Measurements from ENCODE around the gene DNAH10. TPM values are rescaled to one million over a fixed set of nuclear protein-coding genes. Genes with fewer than 3 reads are reported as not detected.
"Not testable (repeated sequence)": the region's sequence is repeated elsewhere in the genome, so short reads cannot be mapped to it uniquely, and the experiment has no call there.

The DNAH10 gene
- total RNA-seq, 4 donors from 2014 or later = 0.14 to 0.20 TPM; not detected in 2

DNA sequence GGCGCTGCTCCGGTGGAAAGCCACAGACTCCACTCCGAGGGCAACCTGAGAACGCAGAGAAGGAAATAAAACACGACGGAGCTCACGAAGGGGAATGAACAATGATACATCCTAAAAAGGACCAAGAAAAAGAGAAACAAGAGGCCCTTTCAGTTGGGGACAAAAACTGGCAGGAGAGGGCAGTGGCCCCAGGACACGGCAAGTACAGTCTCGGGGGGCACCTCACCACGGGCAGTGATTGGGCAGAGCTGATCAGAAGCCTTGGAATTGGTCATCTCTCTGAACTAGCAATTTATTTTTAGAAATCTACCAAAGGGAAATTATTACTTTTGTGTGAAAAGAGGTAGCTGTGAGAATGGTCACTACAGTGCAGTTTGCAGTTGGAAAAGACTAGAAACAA, 182.6 kb downstream of the DNAH10 start:
- Histone ChIP-seq H3K27me3 (no peaks in the 10 kb centered on the region), H3K36me3 (peaks cover 0 to 12% (median 0%) of the 10 kb centered on the region in 4 donors), H3K9me3 (no peaks in the 10 kb centered on the region), H3K27ac (no peak overlapping the region), H3K4me1 (no peaks in the 10 kb centered on the region), H3K4me3 (no peak overlapping the region)
- no peak for DNase-seq
- intact Hi-C loops (cut with DNase I; ENCODE audit: low total_unique reads) (no loop called here), in situ Hi-C loops (cut with MboI; ENCODE audit: low pct_ligation_motif_present in 1 of 4, low pct_unique_long_range_greater_than_20kb in 1 of 4, low sequenced_read_pairs in 3 of 4) (no loop called here)
- TF ChIP-seq POLR2AphosphoS5 (IDR thresholded peaks at IDR 0.05) (no peak), CTCF (IDR thresholded peaks at IDR 0.05) (no peak), EP300 (IDR thresholded peaks at IDR 0.05; ENCODE audit: low read depth) (no peak), POLR2A (IDR thresholded peaks at IDR 0.05) (no peak)
- 83 to 87% methylated on average over 3 to 10 of the region's 10 CpGs for WGBS, 2 donors (ENCODE audit: low coverage in 1 of 2)

DNA sequence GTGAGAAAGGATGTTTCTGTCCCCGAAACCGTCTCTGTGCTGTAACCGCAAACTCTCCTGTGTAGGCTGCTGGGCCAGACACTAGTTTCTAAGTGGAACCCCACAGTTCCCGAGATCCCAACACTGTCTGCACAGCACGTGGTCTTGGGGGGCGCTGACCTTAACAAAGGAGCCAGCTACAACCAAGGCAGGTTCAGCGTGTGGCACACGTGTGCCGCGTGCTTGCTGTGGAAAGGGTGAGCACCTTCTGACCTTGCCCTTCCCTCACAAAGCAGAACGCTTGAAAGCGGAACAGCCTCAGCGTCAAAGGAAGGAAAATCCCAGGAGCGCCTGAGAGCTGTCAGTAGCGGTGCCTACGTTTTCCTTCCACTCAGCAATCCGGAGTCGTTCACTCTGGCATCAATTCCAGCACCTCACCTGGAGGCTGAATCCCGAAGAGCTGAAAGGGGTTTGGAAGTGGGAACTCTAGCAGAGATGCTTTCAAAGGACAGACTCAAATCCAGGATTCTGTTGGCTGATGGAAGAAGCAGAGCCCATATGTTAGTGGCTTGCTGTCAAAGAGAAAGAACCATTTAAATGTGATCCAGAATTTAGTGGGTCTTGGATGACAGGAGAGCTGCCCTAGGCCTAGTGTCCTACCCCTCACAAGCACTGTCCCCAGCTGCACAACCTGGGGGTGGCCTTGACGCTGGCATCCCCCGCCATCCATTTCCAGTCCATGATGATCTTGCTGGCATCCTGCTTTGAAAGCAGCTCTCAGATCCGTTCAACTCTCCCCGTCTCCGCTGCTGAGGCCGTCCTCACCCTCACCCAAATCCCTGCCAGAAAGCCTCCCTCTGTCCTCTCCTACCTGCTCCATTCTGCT, 183.4 kb downstream of the DNAH10 start:
- 79 to 92% methylated on average over 5 to 25 of the region's 25 CpGs for WGBS, 2 donors (ENCODE audit: low coverage in 1 of 2)
- Histone ChIP-seq H3K9me3 (no peaks in the 10 kb centered on the region), H3K36me3 (peaks cover 0 to 12% (median 0%) of the 10 kb centered on the region in 4 donors), H3K4me3 (no peak overlapping the region), H3K27me3 (no peaks in the 10 kb centered on the region), H3K27ac (no peak overlapping the region), H3K4me1 (no peaks in the 10 kb centered on the region)
- in situ Hi-C loops (cut with MboI; ENCODE audit: low pct_ligation_motif_present in 1 of 4, low pct_unique_long_range_greater_than_20kb in 1 of 4, low sequenced_read_pairs in 3 of 4) (no loop called here), intact Hi-C loops (cut with DNase I; ENCODE audit: low total_unique reads) (no loop called here)
- DNase-seq = no peak
- no peak for TF ChIP-seq POLR2AphosphoS5 (IDR thresholded peaks at IDR 0.05)
- TF ChIP-seq EP300 (IDR thresholded peaks at IDR 0.05; ENCODE audit: low read depth) = no peak
- no peak for TF ChIP-seq CTCF (IDR thresholded peaks at IDR 0.05)
- TF ChIP-seq POLR2A (IDR thresholded peaks at IDR 0.05) = no peak

GRCh38 chr12:123946152-123946515, 184.0 kb downstream of the DNAH10 start:
- TF ChIP-seq POLR2A (IDR thresholded peaks at IDR 0.05) (no peak), CTCF (IDR thresholded peaks at IDR 0.05) (no peak), EP300 (IDR thresholded peaks at IDR 0.05; ENCODE audit: low read depth) (no peak), POLR2AphosphoS5 (IDR thresholded peaks at IDR 0.05) (no peak)
- DNase-seq = no peak
- Histone ChIP-seq H3K27me3 (no peaks in the 10 kb centered on the region), H3K9me3 (no peaks in the 10 kb centered on the region), H3K4me1 (no peaks in the 10 kb centered on the region), H3K36me3 (peaks cover 0 to 12% (median 0%) of the 10 kb centered on the region in 4 donors), H3K27ac (no peak overlapping the region), H3K4me3 (no peak overlapping the region)
- in situ Hi-C loops (cut with MboI; ENCODE audit: low pct_ligation_motif_present in 1 of 4, low pct_unique_long_range_greater_than_20kb in 1 of 4, low sequenced_read_pairs in 3 of 4) = no loop called here
- intact Hi-C loops (cut with DNase I; ENCODE audit: low total_unique reads) = no loop called here
- 85% methylated on average over 8 of the region's 8 CpGs; no CpG with 5 or more reads in 1 of the 2 donors for WGBS, 2 donors (ENCODE audit: low coverage in 1 of 2)

- H3K27ac ChIP-seq; H3K4me3 ChIP-seq; H3K36me3 ChIP-seq; H3K4me1 ChIP-seq; intact Hi-C loops (cut with DNase I; ENCODE audit: low total_unique reads); H3K27me3 ChIP-seq; DNase-seq; H3K9me3 ChIP-seq; in situ Hi-C loops (cut with MboI; ENCODE audit: low pct_ligation_motif_present in 1 of 4, low pct_unique_long_range_greater_than_20kb in 1 of 4, low sequenced_read_pairs in 3 of 4): not testable (repeated sequence)
- WGBS, 2 donors (ENCODE audit: low coverage in 1 of 2) = 94% methylated on average over 33 of the region's 35 CpGs; no CpG with 5 or more reads in 1 of the 2 donors
Observed at GRCh38 chr12:123946516-123947505, 184.7 kb downstream of the DNAH10 start.

GRCh38 chr12:123947531-123947930, 185.4 kb downstream of the DNAH10 start:
- H3K4me1 ChIP-seq; H3K27me3 ChIP-seq; H3K36me3 ChIP-seq; intact Hi-C loops (cut with DNase I; ENCODE audit: low total_unique reads); in situ Hi-C loops (cut with MboI; ENCODE audit: low pct_ligation_motif_present in 1 of 4, low pct_unique_long_range_greater_than_20kb in 1 of 4, low sequenced_read_pairs in 3 of 4); H3K9me3 ChIP-seq; H3K27ac ChIP-seq; H3K4me3 ChIP-seq; DNase-seq: not testable (repeated sequence)
- WGBS, 2 donors (ENCODE audit: low coverage in 1 of 2) = 82% methylated on average over 6 of the region's 7 CpGs; no CpG with 5 or more reads in 1 of the 2 donors
